GM10248 (cell line): ENCODE data around the gene HNRNPA3.
"Not testable (repeated sequence)": the region's sequence is repeated elsewhere in the genome, so short reads cannot be mapped to it uniquely, and the experiment has no call there.

Source experiments
- CTCF ChIA-PET: fragments of 300-600 bp; sonication (Branson Sonifier 250); formaldehyde crosslinking; extraction: SDS; loops from one replicate; lab custom pipeline; 2021; ENCODE audit warnings: antibody characterized with exemption; lab: Yijun Ruan, JAX
- POLR2A ChIA-PET: fragments of 350-650 bp; sonication (Branson Sonifier 250); formaldehyde crosslinking; extraction: SDS; loops from one replicate; lab custom pipeline; 2020; ENCODE audit warnings: antibody characterized with exemption; lab: Yijun Ruan, JAX
- DNase-seq: peaks from one replicate; pipeline ENCODE4 v3.0.0; 2012; ENCODE audit errors: extremely low spot score
- CTCF ChIP-seq: IDR thresholded peaks from 2 replicates; pipeline ENCODE4 v1.5.1; 2012; ENCODE audit warnings: mild to moderate bottlenecking, low read depth; ENCODE audit errors: extremely low read depth, missing control alignments, control extremely low read depth

Gene HNRNPA3

GRCh38 chr2:177187631-177188312, 24.8 kb upstream of the HNRNPA3 start:
- DNase-seq: no peak
- TF ChIP-seq CTCF: no peak
- POLR2A ChIA-PET: no interaction called here
- CTCF ChIA-PET: interaction anchor here (0.7 to 1.7 kb wide), 2 partner anchors 9 to 11 kb away, joined by 3 to 4 read pairs; no protein-coding TSS in a partner anchor

- CTCF ChIA-PET: interaction anchor here (0.6 to 1.7 kb wide), 7 partner anchors 9 to 33 kb away, joined by 3 to 5 read pairs (median 3); no protein-coding TSS in a partner anchor
- no peak for DNase-seq
- TF ChIP-seq CTCF: no peak
- POLR2A ChIA-PET: no interaction called here
Measured at GRCh38 chr2:177188482-177189469, 23.8 kb upstream of the HNRNPA3 start.

GRCh38 chr2:177190941-177191340, 21.7 kb upstream of the HNRNPA3 start:
- CTCF ChIA-PET: interaction anchor here (1.1 to 2.1 kb wide), 3 partner anchors 11 to 74 kb away, joined by 3 to 11 read pairs (median 8); partner anchors contain the start of gene NFE2L2

DNA sequence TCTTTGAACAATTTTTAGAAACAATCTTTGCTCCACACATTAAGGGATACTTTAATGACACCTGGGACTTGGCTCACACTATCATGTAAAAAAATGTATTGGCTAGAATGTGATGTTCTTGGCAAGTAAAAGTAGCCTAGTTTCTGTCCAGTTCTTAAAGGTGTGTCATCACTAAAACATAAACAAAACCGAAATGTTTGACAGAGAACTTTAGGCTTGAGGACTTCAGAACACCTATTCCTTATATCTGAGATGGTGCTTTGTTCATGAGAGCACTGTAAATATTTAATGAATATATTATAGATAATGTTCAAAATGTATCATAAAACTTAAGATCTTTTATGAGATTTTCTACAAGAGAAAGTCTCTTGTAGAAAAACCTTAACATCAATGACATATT, 19.8 kb upstream of the HNRNPA3 start:
- no peak for DNase-seq
- ChIA-PET POLR2A (no interaction called here), CTCF (interaction anchor here (2.1 kb wide), 1 partner anchor 9 kb away, joined by 11 read pairs; no protein-coding TSS in a partner anchor)
- no peak for TF ChIP-seq CTCF

More at GRCh38 chr2:177190941-177191340, 21.7 kb upstream of the HNRNPA3 start:
- no peak for TF ChIP-seq CTCF
- POLR2A ChIA-PET: no interaction called here
- no peak for DNase-seq

- no peak for TF ChIP-seq CTCF
- CTCF ChIA-PET: interaction anchor here (0.8 to 6.5 kb wide), 5 partner anchors 9 to 71 kb away, joined by 3 to 45 read pairs (median 13); no protein-coding TSS in a partner anchor
- POLR2A ChIA-PET: no interaction called here
- DNase-seq: peak; percentile 38
Measured at GRCh38 chr2:177193240-177193639, 19.4 kb upstream of the HNRNPA3 start.

DNA sequence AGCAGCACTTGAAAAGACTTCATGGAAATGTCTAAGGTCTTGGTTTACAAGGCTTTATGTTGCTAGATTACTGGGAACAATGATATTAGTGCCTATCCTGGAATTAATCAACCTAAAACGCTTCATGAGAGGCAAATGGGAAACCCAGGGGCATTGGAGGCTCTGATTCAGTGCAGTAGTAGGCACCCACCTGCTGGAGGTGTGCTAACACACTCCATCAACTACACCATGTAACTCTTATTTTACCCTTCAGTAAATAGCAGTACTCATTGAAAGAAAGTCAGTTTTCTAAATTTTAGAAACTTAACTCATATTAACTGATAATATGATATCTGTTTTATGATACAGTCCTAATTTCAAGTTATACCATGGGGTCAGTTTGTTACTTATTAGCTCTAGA, 17.4 kb upstream of the HNRNPA3 start:
- peak; percentile 11 for TF ChIP-seq CTCF
- POLR2A ChIA-PET: interaction anchor here (0.7 kb wide), 1 partner anchor 221 kb away, joined by 4 read pairs; no protein-coding TSS in a partner anchor
- CTCF ChIA-PET: interaction anchor here (1.1 to 6.5 kb wide), 7 partner anchors 10 to 79 kb away, joined by 3 to 45 read pairs (median 4); no protein-coding TSS in a partner anchor
- no peak for DNase-seq

DNA sequence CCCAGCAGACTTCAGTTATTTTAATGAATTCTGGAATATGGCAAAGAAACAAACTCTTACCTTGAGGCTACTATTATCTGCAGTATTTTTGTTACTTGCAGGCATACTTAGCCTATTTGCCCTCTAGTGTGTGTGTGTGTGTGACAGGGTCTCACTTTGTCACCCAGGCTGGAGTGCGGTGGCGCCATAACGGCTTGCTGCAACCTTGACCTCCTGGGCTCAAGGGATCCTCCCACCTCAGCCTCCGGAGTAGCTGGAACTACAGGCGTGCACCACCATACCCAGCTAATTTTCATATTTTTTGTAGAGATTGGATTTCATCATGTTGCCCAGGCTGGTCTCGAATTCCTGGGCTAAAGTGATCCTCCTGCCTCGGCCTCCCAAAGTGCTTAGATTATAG, 12.2 kb upstream of the HNRNPA3 start:
- POLR2A ChIA-PET, DNase-seq: not testable (repeated sequence)
- CTCF ChIA-PET: interaction anchor here (0.7 to 3.3 kb wide), 4 partner anchors 9 to 92 kb away, joined by 3 to 11 read pairs (median 6); no protein-coding TSS in a partner anchor
